Measurements from ENCODE around the gene TSPAN5. TPM values are rescaled to one million over a fixed set of nuclear protein-coding genes. Genes with fewer than 3 reads are reported as not detected.

Gene TSPAN5
- total RNA-seq, 1 experiment from 2014 or later = 12.4 TPM

DNA sequence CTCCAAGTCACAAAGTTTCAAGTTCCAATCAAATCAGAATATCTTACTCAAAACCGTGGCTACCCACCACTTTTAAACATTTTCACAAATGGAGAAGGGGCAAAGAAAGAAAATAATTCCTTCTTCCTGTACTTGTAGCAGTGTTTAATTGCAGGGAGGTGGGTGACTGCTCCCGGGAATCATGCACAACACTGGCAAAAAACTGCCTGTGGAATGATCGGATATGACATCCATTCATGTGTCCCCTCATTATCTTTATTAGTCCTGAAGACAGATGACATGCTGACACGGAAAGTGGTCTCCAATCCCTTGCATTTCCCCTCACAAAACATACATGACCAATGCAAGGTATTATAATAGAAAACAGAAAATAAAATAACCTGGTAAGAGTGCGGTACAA is 2.0 kb downstream of the TSPAN5 start:
- no peaks in the 10 kb centered on the region for H3K27me3 ChIP-seq (ENCODE audit: insufficient read depth, low read depth)
- TF ChIP-seq, protein P1, sequence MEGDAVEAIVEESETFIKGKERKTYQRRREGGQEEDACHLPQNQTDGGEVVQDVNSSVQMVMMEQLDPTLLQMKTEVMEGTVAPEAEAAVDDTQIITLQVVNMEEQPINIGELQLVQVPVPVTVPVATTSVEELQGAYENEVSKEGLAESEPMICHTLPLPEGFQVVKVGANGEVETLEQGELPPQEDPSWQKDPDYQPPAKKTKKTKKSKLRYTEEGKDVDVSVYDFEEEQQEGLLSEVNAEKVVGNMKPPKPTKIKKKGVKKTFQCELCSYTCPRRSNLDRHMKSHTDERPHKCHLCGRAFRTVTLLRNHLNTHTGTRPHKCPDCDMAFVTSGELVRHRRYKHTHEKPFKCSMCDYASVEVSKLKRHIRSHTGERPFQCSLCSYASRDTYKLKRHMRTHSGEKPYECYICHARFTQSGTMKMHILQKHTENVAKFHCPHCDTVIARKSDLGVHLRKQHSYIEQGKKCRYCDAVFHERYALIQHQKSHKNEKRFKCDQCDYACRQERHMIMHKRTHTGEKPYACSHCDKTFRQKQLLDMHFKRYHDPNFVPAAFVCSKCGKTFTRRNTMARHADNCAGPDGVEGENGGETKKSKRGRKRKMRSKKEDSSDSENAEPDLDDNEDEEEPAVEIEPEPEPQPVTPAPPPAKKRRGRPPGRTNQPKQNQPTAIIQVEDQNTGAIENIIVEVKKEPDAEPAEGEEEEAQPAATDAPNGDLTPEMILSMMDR (conservative IDR thresholded peaks at IDR 0.05) = no peak
- no peak for TF ChIP-seq EZH2 (IDR thresholded peaks at IDR 0.05; ENCODE audit: low read depth)
- H3F3A ChIP-seq (ENCODE audit: insufficient read depth, low read depth) = peaks cover 38% of the 10 kb centered on the region
- no peaks in the 10 kb centered on the region for H4K20me1 ChIP-seq (ENCODE audit: insufficient read depth)
- H3K27ac ChIP-seq = no peak overlapping the region
- ChIA-PET CTCF (no interaction called here), POLR2A (ENCODE audit: unreplicated experiment) (no interaction called here)
- H3K79me2 ChIP-seq (ENCODE audit: low read depth) = peaks cover 70% of the 10 kb centered on the region
- H2AFZ ChIP-seq = no peak overlapping the region
- H3K9me3 ChIP-seq (ENCODE audit: insufficient read depth, low read depth) = no peaks in the 10 kb centered on the region
- H3K36me3 ChIP-seq (ENCODE audit: low read depth) = no peaks in the 10 kb centered on the region
- H3K4me3 ChIP-seq = peak overlapping the region; percentile 95; the same call in 1 of the 2 replicates
- no peak for DNase-seq
- no peaks in the 10 kb centered on the region for H3K9me2 ChIP-seq (ENCODE audit: insufficient read depth)
- peaks cover 74% of the 10 kb centered on the region for H3K4me1 ChIP-seq (replicated peaks; ENCODE audit: insufficient read depth)
- peak overlapping the region; percentile 85 for H3K4me2 ChIP-seq
- BruUV-seq (replicated peaks) = no TSS peak
- intact Hi-C loops (cut with micrococcal nuclease; ENCODE audit: unreplicated experiment) = loop anchor here (5.0 to 10.0 kb wide), 2 partner anchors 406 to 512 kb away; partner anchors contain the start of gene STPG2

- no peaks in the 10 kb centered on the region for H3K27me3 ChIP-seq (ENCODE audit: insufficient read depth, low read depth)
- intact Hi-C loops (cut with micrococcal nuclease; ENCODE audit: unreplicated experiment) = loop anchor here (10.0 kb wide), 1 partner anchor 509 kb away; the partner anchor contains the start of gene STPG2
- ChIA-PET POLR2A (ENCODE audit: unreplicated experiment) (interaction anchor here (0.5 to 0.7 kb wide), 3 partner anchors 19 to 271 kb away, joined by 3 to 7 read pairs (median 3); no protein-coding TSS in a partner anchor), CTCF (no interaction called here)
- no peaks in the 10 kb centered on the region for H3K9me2 ChIP-seq (ENCODE audit: insufficient read depth)
- H3K9me3 ChIP-seq (ENCODE audit: insufficient read depth, low read depth) = peaks cover 7% of the 10 kb centered on the region
- no peaks in the 10 kb centered on the region for H4K20me1 ChIP-seq (ENCODE audit: insufficient read depth)
- peak overlapping the region; percentile 85 for H3K4me2 ChIP-seq
- peak overlapping the region; percentile 84 for H3K27ac ChIP-seq
- H2AFZ ChIP-seq = peak overlapping the region; percentile 7; the same call in 1 of the 2 replicates
- peak in 1 of 2 experiments; percentile 90 for DNase-seq
- H3K36me3 ChIP-seq (ENCODE audit: low read depth) = no peaks in the 10 kb centered on the region
- H3K4me1 ChIP-seq (replicated peaks; ENCODE audit: insufficient read depth) = peaks cover 52% of the 10 kb centered on the region
- H3K79me2 ChIP-seq (ENCODE audit: low read depth) = peaks cover 80% of the 10 kb centered on the region
- no TSS peak for BruUV-seq (replicated peaks)
- peaks cover 22% of the 10 kb centered on the region for H3F3A ChIP-seq (ENCODE audit: insufficient read depth, low read depth)
- peak overlapping the region; percentile 41; the same call in 1 of the 2 replicates for H3K4me3 ChIP-seq
- TF ChIP-seq, protein P1 (conservative IDR thresholded peaks at IDR 0.05) = no peak
- no peak for TF ChIP-seq EZH2 (IDR thresholded peaks at IDR 0.05; ENCODE audit: low read depth)
Measured at GRCh38 chr4:98653890-98654867, 4.2 kb downstream of the TSPAN5 start.

GRCh38 chr4:98652996-98653395 is 5.4 kb downstream of the TSPAN5 start:
- POLR2A ChIA-PET (ENCODE audit: unreplicated experiment) = no interaction called here
- peaks cover 51% of the 10 kb centered on the region for H3K4me1 ChIP-seq (replicated peaks; ENCODE audit: insufficient read depth)
- peak overlapping the region; percentile 84 for H3K27ac ChIP-seq
- H3K79me2 ChIP-seq (ENCODE audit: low read depth) = peaks cover 88% of the 10 kb centered on the region
- H3K4me2 ChIP-seq = peak overlapping the region; percentile 85
- TF ChIP-seq, protein P1 (conservative IDR thresholded peaks at IDR 0.05) = no peak
- TF ChIP-seq EZH2 (IDR thresholded peaks at IDR 0.05; ENCODE audit: low read depth) = no peak
- intact Hi-C loops (cut with micrococcal nuclease; ENCODE audit: unreplicated experiment) = loop anchor here (10.0 kb wide), 1 partner anchor 508 kb away; the partner anchor contains the start of gene STPG2
- H3K9me3 ChIP-seq (ENCODE audit: insufficient read depth, low read depth) = peaks cover 7% of the 10 kb centered on the region
- H3K36me3 ChIP-seq (ENCODE audit: low read depth) = no peaks in the 10 kb centered on the region
- no peaks in the 10 kb centered on the region for H4K20me1 ChIP-seq (ENCODE audit: insufficient read depth)
- no peak for DNase-seq
- H3K9me2 ChIP-seq (ENCODE audit: insufficient read depth) = no peaks in the 10 kb centered on the region
- no peak overlapping the region for H2AFZ ChIP-seq
- no peak overlapping the region for H3K4me3 ChIP-seq
- H3K27me3 ChIP-seq (ENCODE audit: insufficient read depth, low read depth) = no peaks in the 10 kb centered on the region
- peaks cover 22% of the 10 kb centered on the region for H3F3A ChIP-seq (ENCODE audit: insufficient read depth, low read depth)
- CTCF ChIA-PET = no interaction called here
- BruUV-seq (replicated peaks) = no TSS peak
